ENCODE data around the gene UGCG. TPM values are rescaled to one million over a fixed set of nuclear protein-coding genes. Genes with fewer than 3 reads are reported as not detected.

Gene UGCG
- total RNA-seq, 1 experiment from 2014 or later = 46.0 TPM

DNA sequence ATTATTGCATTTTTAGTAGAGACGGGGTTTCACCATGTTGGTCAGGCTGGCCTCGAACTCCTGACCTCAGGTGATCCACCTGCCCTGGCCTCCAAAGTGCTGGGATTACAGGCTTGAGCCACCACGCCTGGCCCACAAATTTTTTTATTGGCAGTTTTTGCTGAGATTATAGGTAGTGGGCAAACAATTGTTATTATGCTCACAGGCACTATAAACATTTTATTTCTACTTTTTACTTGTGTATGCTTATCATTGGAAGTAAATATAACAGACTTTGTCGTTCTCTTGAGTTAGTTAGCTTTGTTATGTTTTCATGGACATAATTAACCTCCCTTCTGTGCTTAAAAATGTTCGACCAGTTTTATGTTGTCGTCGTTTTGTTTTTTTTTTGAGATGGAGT lies 23.9 kb downstream of the UGCG start:
- TF ChIP-seq, protein P1, sequence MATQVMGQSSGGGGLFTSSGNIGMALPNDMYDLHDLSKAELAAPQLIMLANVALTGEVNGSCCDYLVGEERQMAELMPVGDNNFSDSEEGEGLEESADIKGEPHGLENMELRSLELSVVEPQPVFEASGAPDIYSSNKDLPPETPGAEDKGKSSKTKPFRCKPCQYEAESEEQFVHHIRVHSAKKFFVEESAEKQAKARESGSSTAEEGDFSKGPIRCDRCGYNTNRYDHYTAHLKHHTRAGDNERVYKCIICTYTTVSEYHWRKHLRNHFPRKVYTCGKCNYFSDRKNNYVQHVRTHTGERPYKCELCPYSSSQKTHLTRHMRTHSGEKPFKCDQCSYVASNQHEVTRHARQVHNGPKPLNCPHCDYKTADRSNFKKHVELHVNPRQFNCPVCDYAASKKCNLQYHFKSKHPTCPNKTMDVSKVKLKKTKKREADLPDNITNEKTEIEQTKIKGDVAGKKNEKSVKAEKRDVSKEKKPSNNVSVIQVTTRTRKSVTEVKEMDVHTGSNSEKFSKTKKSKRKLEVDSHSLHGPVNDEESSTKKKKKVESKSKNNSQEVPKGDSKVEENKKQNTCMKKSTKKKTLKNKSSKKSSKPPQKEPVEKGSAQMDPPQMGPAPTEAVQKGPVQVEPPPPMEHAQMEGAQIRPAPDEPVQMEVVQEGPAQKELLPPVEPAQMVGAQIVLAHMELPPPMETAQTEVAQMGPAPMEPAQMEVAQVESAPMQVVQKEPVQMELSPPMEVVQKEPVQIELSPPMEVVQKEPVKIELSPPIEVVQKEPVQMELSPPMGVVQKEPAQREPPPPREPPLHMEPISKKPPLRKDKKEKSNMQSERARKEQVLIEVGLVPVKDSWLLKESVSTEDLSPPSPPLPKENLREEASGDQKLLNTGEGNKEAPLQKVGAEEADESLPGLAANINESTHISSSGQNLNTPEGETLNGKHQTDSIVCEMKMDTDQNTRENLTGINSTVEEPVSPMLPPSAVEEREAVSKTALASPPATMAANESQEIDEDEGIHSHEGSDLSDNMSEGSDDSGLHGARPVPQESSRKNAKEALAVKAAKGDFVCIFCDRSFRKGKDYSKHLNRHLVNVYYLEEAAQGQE (IDR thresholded peaks at IDR 0.05; ENCODE audit: insufficient read depth in 1 of 2, low read depth in 2 of 2, low read length in 1 of 2) = no peak
- no peak for TF ChIP-seq POLR2AphosphoS5 (IDR thresholded peaks at IDR 0.05; ENCODE audit: low read depth, low read length)
- no peak for TF ChIP-seq SIN3A (IDR thresholded peaks at IDR 0.05; ENCODE audit: borderline replicate concordance, insufficient read depth, low read depth, low read length)
- TF ChIP-seq TCF7L2 (IDR thresholded peaks at IDR 0.05; ENCODE audit: low read depth, low read length) = no peak
- TF ChIP-seq, protein P2, sequence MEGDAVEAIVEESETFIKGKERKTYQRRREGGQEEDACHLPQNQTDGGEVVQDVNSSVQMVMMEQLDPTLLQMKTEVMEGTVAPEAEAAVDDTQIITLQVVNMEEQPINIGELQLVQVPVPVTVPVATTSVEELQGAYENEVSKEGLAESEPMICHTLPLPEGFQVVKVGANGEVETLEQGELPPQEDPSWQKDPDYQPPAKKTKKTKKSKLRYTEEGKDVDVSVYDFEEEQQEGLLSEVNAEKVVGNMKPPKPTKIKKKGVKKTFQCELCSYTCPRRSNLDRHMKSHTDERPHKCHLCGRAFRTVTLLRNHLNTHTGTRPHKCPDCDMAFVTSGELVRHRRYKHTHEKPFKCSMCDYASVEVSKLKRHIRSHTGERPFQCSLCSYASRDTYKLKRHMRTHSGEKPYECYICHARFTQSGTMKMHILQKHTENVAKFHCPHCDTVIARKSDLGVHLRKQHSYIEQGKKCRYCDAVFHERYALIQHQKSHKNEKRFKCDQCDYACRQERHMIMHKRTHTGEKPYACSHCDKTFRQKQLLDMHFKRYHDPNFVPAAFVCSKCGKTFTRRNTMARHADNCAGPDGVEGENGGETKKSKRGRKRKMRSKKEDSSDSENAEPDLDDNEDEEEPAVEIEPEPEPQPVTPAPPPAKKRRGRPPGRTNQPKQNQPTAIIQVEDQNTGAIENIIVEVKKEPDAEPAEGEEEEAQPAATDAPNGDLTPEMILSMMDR (IDR thresholded peaks at IDR 0.05) = no peak
- CTCF ChIA-PET = no interaction called here
- peaks cover 33% of the 10 kb centered on the region for H3K4me1 ChIP-seq (ENCODE audit: control insufficient read depth, insufficient read depth, low read length)
- ATAC-seq (no peak), DNase-seq (ENCODE audit: low read depth, low spot score) (no peak)
- in situ Hi-C loops (cut with HindIII; ENCODE audit: low pct_unique_long_range_greater_than_20kb, low sequenced_read_pairs) = no loop called here
- intact Hi-C loops (cut with micrococcal nuclease; ENCODE audit: unreplicated experiment) = no loop called here
- H3K27ac ChIP-seq (ENCODE audit: low read length) = no peak overlapping the region
- BruUV-seq (replicated peaks) = no TSS peak
- H3K9me3 ChIP-seq (ENCODE audit: control insufficient read depth, insufficient read depth, low read depth, low read length) = no peaks in the 10 kb centered on the region
- peaks cover 6% of the 10 kb centered on the region; the same call in 1 of the 2 replicates for H3K36me3 ChIP-seq (ENCODE audit: control insufficient read depth, insufficient read depth, low read length)
- no peak overlapping the region for H3K4me3 ChIP-seq (ENCODE audit: low read depth in 2 of 2, low read length in 2 of 2)
- no peaks in the 10 kb centered on the region for H3K27me3 ChIP-seq (ENCODE audit: control insufficient read depth, insufficient read depth, low read length)
- POLR2A ChIA-PET = no interaction called here

DNA sequence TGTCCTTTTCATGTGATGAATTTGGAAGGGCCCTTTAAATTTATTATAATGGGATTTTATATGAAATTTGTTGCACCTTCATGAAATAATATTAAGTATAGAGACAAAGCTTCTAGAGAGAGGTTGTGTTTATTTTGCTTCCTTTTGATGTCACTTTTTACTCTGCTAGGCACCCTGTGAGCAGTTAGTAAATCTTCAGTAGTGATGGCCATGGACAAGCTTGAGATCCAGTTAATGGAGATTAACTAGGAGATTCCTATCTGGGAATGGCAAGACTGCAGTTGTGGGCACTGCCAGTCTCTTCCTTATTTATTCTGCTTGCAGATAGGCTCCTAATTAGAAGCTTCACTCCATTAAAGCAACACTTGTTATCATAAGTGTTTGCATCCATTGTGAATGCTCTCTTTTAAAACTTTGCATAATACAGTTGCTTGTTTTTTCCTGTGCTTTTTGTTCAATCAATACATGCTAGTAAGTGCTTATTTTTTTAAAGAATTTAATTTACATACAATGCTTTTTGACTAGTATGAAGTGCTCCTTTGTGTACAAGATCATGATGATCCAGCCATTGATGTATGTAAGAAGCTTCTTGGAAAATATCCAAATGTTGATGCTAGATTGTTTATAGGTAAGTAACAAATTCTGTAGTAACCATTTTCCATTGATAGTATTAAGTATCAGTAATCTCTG lies 25.9 kb downstream of the UGCG start:
- Histone ChIP-seq H3K4me3 (ENCODE audit: low read depth in 2 of 2, low read length in 2 of 2) (no peak overlapping the region), H3K27ac (ENCODE audit: low read length) (peak overlapping the region; percentile 39; the same call in 1 of the 2 replicates), H3K9me3 (ENCODE audit: control insufficient read depth, insufficient read depth, low read depth, low read length) (no peaks in the 10 kb centered on the region), H3K4me1 (ENCODE audit: control insufficient read depth, insufficient read depth, low read length) (peaks cover 25% of the 10 kb centered on the region), H3K36me3 (ENCODE audit: control insufficient read depth, insufficient read depth, low read length) (peaks cover 10% of the 10 kb centered on the region), H3K27me3 (ENCODE audit: control insufficient read depth, insufficient read depth, low read length) (no peaks in the 10 kb centered on the region)
- ChIA-PET POLR2A (no interaction called here), CTCF (no interaction called here)
- ATAC-seq = peak; percentile 52
- in situ Hi-C loops (cut with HindIII; ENCODE audit: low pct_unique_long_range_greater_than_20kb, low sequenced_read_pairs) (no loop called here), intact Hi-C loops (cut with micrococcal nuclease; ENCODE audit: unreplicated experiment) (no loop called here)
- no peak for TF ChIP-seq TCF7L2 (IDR thresholded peaks at IDR 0.05; ENCODE audit: low read depth, low read length)
- TF ChIP-seq, protein P2 (IDR thresholded peaks at IDR 0.05) = no peak
- TF ChIP-seq SIN3A (IDR thresholded peaks at IDR 0.05; ENCODE audit: borderline replicate concordance, insufficient read depth, low read depth, low read length) = no peak
- TF ChIP-seq, protein P1 (IDR thresholded peaks at IDR 0.05; ENCODE audit: insufficient read depth in 1 of 2, low read depth in 2 of 2, low read length in 1 of 2) = no peak
- no peak for TF ChIP-seq POLR2AphosphoS5 (IDR thresholded peaks at IDR 0.05; ENCODE audit: low read depth, low read length)
- no TSS peak for BruUV-seq (replicated peaks)
- DNase-seq (ENCODE audit: low read depth, low spot score) = no peak
